Middle frontal gyrus (tissue), 1 donor: Measurements from ENCODE around the gene EEF1G.
"Not testable (repeated sequence)": the region's sequence is repeated elsewhere in the genome, so short reads cannot be mapped to it uniquely, and the experiment has no call there.

Experiments used
- DNase-seq: peaks from one replicate; pipeline ENCODE4 v3.0.0-alpha.2; 2015; ENCODE audit warnings: low spot score; ENCODE audit errors: extremely low spot score

EEF1G gene

DNA sequence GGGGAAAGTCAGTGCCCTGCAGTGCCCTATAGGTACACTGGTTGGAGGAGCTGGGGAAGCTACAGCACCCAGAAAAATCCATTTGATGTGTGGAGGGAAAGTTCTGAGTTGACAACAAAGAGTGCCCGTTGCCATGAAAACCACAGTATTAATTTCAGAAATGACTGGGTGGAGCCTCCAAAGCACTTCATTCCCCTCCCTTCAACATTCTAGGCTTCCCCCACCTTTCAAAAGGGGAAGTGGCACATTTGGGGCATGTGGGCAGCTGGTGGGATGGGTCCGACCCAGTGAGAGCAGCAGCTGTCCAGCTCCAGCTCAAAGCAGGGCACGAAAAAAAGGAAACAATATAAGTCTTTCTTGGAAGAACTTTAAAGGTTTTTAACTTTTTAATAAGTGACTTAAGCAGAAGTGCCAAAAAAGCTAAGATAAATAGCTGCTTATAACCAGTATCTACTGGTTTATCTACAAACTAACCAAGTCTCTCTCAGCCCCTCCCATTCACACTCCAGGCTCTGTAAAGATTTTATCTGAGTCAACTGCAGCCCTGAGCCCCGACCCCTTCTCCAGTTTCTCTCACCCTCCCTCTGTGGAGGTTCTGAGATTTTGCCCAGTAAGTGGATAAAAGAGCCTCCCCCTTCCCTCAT, 18.1 kb downstream of the EEF1G start:
- no peak for DNase-seq

DNA sequence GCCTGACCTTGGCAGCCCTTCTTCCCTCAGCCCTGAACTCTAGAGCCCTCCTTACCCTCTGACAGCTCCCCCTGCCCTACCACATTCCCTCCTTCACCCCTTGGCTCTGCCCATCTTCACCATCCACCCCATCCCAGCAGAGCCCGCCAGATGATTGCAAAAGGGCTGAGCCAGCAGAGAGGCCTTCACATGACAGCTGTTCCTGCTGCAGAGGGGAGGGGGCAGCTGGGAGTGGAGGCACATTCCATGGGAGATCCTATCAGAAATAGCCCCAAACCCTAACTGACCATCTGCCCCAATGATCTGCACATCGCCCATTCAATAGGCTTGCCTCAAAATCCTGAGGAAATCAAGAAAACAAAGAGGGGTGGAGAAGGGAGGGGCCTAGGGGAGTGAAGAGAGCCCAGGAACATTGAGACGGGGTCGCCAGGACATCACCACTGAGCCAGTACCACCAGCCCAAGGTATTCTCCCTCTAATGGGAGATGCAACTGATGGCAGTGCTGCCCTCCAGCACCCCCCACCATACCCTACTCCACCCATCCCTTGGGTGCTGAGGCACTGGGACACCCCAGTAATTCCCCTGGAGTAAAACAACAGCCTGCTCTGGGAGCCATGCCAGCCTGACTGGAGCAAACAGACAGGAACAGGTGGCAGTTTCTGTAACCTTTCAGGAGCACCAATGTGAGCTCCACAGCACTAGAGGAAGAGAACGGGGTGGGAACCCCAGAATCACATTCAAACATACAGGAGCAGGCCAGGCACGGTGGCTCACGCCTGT, 19.1 kb downstream of the EEF1G start:
- no peak for DNase-seq

DNA sequence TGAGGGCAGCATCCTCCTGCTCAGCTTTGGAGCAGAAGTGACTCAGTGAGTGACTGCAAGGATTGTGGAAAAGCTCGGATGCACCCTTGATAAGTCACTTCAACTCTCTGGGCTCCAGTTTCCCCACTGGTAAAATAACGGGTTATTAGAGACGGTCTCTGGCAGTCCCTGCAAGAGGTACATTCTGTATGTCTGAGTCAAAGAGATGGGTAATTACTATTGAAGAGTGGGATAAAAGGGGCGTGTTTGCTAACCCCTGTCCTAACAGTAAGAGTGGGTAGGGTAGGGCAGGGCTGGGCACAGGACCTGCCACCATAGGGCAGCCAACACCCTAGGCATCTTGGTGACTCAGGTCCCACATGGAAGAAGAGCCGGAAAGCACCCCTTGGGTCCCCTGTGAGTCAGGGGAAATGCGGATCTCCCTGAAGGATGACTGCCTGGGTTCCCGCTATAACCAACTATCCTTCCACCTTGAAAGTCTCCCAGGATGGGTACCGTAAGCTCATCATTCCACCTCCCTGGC, 19.8 kb downstream of the EEF1G start:
- no peak for DNase-seq

DNA sequence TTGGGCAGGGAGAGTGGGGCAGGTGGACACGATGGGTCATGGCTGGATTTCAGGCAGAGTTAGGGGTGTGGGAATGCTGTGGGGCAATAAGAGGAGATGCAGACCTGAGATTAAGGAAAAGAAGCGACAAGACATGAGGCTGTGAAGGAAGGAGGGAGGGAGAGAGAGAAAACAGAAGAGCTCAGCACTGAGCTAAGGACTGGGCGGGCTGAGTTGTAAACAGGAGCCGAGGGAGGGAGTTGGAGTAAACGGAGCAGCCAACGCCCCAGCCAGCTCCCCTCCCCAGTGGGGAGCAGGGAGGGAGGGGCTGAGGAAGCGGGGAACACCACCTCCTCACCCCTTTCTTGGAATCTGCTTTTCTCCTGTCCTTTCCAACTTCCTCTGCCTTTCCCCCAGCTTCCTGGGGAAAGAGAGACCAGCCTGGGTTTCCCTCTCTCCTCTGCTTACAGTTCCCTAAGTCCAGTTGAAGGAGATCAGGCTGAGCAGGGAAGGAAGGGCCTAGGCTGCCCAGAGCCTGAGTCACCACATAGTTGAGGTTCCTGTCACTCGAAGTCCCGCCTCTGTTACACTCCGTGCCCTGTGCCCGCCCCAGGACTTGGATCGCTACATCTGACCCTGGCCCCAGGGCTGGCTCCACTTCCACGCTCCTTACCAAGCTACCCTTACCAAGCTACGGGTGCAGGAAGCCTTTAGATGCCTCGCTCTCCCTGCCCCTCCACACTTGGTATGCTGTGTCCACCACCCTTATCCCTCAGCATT, 20.4 kb downstream of the EEF1G start:
- DNase-seq = no peak

DNA sequence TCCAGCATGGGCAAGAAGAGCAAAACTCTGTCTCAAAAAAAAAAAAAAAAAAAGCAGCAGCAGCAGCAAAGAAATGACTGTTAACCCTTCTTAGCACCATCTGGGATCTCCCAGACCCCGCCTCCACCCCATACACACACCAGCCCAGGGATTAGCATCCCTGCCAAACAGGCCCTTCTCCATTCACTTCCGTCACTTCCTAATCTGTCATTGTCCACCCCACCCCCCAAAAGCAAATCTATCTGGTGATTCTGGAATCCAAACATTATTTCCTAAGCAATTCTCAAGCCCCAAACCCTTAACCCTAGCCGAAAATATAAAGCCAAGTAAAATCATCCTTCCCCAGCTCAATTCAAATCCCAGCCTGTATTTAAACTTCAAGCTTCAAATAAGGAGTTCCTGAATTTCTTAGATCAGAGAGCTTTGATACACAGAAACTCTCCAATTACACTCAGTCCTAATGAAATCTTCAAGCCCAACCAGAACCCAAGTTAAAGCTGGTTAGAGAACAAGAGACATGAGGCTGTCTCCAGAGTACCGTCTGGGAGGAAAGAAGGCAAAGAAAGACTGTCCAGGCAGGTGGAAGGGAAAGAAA, 21.1 kb downstream of the EEF1G start:
- DNase-seq = no peak

DNA sequence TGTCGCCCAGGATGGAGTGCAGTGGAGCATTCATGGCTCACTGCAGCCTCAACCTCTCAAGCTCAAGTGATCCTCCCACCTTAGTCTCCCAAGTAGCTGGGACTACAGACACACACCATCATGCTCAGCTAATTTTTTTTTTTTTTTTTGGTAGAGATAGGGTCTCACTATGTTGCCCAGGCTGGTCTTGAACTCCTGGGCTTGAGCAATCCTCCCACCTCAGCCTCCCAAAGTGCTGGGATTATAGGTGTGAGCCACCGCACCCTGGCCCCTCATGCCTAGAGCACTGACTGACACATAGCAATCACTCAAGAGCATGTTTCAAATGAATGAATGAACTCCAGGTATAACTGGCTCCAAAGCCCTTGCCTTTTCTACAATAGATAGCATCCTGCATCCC, 23.2 kb downstream of the EEF1G start:
- DNase-seq = not testable (repeated sequence)

DNA sequence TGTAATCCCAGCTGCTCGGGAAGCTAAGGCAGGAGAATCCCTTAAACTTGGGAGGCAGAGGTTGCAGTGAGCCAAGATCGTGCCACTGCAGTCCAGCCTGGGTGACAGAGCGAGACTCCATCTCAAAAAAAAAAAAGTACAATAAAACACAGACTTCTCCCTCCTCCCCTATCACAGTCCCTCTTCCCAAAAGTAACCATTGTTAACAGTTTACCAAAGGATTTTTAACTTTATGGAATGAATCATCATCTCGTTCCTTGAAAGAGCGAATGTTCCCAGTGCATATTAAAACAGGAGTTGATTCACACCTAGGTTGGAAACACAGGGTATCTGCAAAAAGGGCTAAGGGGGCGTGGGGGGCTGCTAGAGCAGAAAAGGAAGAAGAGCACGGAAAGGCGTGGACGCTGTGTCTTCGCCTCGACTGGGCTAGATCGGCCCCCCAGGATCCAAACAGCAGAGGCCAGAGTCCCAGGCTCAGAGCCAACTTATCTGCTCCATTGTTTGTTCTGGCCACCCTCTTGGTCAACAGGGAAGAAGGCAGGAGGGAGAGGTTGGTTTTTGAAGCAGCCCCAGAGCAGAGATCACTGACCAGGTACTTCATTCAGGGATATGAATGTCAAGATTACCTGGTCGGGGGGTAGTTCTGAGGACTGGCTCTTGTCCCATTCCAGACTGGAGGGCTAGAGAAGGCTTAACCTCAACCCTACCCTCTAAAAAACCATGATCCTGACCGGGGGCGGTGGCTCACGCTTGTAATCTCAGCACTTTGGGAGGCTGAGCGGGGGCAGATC, 25.0 kb downstream of the EEF1G start:
- no peak for DNase-seq

DNA sequence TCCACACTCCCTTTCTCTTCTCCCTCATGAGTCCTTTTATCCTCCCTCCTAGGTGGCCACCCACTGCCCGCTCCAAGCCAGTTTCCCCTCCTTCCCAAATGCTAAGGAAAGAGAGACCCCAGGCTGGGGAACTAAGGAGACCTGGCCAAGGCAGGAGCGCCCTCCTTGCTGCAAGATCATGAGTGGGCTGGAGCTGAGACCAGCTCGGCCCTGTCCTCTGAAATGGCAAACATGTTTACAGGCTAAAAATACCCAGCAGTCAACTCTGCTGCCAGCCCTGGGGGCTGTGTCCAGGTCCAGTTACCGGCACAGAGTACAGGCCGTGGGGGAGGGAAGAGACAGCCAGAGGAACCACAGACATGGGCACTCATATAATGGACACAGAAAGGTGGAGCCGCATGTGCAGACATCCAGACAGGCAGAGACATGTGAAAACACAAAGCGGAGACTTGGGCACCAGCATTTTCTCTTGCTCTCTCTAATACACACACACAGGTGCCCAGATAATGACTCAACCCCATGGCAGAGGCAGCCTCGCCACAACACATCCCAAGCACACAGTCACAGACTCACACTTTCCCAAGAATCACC, 25.9 kb downstream of the EEF1G start:
- no peak for DNase-seq

DNA sequence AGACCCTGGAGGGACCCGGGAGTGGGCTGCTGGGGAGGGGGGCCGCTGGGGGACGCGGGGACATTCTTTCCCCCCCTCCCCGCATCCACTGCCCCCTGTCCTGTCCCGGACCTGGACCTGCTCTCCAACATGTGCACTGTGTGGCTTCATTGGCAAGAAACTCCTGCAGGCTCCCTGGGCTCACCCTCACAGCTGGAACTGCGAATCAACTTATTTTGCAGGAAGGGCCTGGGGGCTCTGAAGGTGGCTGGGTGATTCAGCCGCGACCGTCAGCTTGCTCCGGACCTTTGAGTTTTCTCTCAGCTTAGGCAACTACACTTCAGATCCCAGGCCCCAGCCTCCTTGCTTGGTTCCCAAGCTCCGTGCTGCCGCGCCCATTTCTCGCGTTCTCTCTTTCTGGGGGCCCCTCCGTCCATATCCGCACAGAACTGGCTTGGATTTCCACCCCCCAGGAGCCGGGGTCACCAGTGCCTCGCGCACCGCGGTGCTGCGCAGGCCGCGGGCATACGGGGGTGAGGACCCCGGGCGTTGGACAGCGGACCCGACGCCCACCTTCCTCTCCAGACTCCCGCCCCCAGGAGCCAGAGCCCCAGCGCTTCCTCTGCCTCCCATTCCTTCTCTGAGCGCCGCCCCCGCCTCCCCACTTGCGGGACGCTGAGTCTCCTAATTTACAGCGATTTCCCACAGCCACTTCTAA, 26.6 kb downstream of the EEF1G start:
- no peak for DNase-seq

DNA sequence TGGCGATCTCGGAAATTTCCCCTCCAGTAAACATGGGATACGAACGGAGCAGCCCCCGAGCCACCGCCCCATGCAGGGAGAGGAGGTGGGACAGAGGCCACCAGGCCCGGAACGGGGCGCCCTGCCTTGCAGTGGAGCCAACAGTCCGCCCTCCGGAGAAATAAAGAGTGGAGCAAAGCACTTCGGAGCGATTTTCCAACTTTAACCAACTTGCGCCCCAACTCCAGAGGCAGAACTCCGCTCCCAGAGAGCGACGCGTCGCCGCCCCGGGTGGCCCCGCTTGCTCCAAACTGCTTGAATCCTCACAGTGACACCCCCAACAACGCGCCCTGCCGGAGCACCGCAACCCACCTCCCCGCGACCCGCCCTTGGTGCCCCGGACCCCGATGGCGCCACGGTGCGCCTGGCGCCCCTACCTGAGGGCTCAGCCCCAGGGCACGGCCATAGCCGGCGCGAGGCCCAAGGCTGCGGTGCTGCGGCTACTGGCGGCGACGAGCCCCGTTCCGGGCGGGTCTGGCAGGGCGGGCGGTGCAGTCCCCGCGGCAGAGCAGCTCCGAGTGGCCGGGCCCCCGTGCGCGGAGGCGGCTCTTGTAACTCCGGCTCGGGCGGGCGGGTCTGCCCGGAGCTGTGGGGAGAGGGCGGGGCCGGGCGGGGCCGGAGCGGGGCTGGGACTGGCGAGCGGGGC, 27.3 kb downstream of the EEF1G start, which contains the start of gene AHNAK:
AHNAK (minus strand) TSS at position 563 of the 685 bp plus-strand sequence. CDS start 10,708 bp downstream, outside the sequence.
- DNase-seq = no peak

DNA sequence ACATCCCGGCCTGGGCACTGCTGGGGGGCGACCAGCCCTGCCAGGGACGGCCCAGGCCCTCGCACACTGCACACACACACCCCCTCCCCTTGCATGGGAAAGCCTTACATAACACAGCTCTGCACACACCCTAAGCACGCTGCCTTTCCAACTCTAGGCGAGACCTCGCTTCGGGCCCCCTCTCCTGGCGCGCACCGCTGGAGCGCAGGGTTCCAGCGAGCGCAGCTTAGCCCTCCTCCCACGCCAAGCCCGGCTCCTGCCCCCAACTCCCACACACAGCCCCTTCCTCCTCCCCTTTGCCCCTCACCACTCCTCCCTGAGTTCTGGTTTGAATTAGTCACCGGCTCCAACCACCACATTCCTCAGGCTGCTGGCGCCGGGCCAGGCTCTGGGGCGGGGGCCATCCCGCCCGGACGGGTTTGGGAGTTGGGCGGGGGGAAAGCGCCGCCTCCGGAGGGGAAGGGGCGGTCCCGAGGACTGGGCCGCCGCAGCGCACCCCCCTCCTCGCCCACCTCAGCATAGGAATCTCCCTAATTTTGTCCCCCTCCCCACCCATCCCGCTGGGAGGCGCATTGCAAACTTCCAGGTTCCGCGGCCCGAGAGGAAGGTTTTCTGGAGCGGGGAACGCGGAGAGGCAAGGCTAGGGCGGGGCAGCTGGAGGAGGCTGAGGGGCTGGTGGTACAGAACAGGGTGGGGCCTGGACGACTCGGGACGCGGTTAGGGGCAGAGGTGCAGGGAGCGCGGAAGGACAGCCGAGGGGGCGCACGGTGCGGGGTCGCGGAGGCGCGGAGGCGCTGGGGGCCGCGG, 28.1 kb downstream of the EEF1G start:
- no peak for DNase-seq

DNA sequence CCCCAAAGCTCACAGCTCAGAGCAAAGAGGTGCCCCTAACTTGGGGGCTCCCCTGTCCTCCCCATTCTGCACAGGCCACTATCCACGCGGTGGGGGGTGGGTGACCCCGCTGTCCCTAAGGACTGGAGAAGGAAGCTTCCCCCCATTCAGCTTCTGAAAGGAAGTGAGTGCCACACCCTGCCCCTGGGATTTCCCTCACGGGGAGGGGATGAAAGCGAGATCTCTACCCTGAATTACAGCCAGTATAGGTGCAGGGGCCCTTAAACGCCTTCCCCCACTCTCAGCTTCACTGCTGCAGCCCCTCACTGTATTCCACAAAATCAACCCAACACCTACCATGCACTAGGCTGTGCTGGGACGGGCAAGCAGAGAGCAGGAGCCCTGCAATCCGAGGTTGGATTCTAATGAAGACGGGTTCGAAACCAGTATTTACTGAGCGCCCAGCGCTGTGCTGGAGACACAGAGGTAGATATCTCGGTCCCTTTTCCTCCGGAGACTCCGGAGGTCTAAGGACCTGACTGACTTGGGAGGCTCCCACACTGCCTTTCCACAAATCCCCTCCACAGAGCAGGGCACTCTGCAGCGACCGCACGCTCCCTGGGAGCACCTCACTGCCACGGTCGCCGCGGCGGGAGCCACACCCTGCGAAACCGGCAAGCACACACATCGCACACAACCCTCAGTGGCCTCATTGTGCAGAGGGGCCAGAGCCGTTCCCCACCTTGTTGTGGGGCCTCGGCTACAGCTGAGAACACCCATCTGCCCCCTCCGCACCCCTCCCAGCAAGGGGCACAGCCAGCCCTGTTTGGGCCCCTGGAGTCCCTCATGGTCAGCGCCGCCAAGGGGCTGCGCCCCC, 28.9 kb downstream of the EEF1G start:
- DNase-seq = no peak

DNA sequence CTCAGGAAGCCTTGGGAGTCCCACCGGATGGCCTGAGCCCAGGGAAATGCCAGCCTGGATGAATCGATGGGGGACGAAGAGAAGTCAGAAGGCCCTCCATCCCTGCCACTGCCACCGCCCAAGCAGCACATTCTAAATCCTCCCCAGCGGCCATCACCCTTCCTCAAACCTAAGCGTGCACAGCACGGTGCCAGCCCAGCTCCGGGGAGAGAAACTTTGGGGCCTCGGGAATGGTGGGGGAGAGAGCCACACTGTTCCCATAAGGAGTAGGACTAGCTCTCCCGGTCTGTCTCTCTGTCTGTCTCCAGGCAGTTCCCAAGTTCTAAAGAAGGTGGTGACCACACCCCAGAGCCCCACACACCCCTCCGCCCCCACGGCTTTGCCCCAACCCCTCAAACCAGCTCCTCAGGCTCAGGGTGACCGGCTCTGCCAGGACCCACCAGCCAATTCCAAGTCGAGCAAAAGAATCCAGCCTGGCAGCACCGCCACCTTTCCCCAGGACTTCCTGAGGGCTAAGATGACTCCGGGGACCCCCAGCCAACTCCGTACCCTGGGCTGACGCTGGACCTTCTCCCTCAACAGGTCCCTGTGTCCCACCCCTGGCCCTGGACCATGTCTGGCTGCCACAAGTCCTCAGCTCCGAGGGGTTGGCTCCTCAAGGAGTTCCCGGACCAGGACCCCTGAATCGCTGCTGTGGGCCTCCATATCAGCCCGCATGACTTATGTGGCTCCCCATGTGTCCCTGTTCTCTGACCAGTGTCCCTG, 29.8 kb downstream of the EEF1G start:
- DNase-seq = no peak

DNA sequence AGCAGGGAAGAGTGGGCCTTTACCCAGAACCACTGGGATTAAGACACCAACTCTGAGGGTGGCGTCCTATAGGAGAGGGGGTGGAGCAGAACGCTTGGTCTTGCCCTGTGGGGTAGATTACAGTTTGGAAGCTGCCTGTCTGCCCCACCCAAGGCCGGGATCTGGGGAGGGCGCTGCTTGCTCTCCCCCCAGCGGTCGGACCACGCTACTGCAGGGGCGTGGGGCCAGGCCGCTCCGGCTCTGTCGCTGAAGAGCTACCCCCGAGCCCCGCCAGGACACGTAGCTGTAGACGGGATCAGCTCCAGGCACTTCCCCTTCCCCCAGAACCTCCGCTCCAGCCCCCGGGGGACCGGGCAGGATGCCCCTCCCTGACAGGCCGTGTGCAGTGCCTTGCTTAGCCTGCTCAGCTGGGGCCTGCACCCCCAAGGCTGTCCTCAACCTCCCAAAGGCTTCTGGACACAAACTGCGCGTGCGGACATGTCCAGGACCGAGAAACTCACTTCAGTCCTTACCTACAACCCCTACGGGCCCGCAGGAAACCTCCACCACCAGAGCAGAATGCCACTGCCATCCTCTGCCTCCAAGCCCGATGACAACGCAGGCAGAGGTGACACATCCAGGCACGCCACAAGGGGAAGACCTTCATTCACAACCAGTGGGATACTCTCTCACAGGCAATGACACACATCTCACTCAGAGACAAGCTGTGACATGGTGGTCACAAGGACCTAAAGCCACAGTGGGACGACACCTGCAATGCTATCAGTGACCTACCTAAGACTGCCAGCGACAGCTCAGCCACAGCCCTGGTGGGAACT, 30.7 kb downstream of the EEF1G start:
- DNase-seq = no peak

DNA sequence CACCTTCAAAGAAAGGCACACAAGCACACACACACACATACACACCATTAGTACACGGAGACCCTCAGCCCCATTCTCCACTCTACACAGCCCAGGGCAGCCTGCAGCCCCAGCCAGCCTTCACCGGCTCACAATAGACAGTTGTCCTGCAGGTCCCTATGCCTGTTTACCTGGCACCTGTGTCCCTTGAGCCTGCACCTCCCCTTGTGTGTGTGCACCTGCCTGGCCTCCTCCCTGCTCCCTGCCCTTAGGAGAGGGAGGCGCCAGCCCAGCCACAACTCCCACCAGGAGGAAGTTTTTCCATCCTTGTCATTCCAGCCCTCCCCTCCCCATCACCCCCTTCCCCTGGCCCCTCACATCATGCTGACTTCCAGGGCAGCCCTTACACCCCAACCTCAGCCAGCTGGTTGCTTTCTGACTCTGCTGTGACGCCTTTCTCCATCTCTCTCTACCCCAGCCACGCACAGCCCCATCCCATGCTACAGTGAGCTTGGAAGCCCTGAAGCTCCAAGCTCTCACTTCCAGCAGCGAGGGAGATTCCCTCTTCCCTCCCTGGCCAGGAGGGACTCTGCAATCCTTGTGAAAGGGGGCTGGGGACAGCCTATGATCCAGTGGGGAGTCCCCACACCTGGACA, 31.5 kb downstream of the EEF1G start:
- no peak for DNase-seq
